ENCODE measurements around the gene GAB4.
A peak's percentile ranks its signal among the peaks of the same experiment; 100 is the strongest.
"Not testable (repeated sequence)": the region's sequence is repeated elsewhere in the genome, so short reads cannot be mapped to it uniquely, and the experiment has no call there.

GAB4 gene
- 0 to 1.8 (median 0) reads per million in 17 experiments for total RNA-seq

GRCh38 chr22:17007852-17008731, at the start of gene GAB4:
Gene GAB4 (minus strand): TSS chr22:17008222. CDS start chr22:17008114, 108 bp downstream.
- DNase-seq, result no peak

GRCh38 chr22:17056807-17057206, 48.8 kb upstream of the GAB4 start:
- DNase-seq, result no peak

GRCh38 chr22:17056058-17056457, 48.0 kb upstream of the GAB4 start:
- DNase-seq, result no peak

DNA sequence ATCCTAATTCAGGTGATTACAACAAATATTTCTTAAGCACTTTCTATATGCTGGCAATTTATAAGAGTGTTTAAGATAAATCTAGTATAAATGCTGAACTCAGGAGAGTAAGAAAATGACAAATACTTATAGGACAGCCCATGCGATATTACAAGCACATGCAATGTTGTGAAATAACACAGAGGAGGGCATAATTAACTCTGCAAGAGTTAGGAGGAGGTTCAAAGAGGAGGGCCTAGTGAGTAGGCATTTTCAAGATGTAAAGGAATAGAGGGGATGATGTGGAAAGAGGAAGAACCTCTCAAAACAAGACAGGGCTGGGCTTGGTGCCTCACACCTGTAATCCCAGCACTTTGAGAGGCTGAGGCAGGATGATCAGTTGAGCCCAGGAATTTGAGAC, 39.6 kb upstream of the GAB4 start:
- peak in 2 of 4 experiments; percentile 51 to 63 for DNase-seq

- DNase-seq, result peak; percentile 16 to 64 (median 46)
Observed at GRCh38 chr22:17046566-17047348, 38.7 kb upstream of the GAB4 start.

DNA sequence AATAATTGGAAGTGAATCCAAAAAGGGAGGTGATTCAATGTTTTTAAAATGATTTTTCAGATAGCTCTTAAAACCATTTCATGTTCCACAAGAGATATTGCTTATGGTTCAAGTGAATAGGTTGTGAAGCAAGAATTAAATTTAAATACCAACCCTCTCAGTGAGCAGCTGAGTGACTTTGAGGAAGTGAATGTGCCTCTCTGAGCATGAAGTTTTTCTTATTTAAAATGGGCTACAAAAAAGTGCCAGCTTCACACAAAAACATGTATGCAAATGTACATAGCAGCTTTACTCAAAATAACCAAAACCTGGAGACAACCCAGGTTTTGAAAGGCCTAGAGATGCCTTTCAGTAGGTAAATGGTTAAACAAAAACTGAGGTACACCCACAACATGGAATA, 35.5 kb upstream of the GAB4 start:
- DNase-seq, result peak in 1 of 4 experiments; percentile 13

- DNase-seq, result not testable (repeated sequence)
Observed at GRCh38 chr22:17036842-17037711, 29.1 kb upstream of the GAB4 start.

GRCh38 chr22:17035976-17036841, 28.2 kb upstream of the GAB4 start:
- DNase-seq, result not testable (repeated sequence)

- DNase-seq, result no peak
Observed at GRCh38 chr22:17035246-17035645, 27.2 kb upstream of the GAB4 start.

DNA sequence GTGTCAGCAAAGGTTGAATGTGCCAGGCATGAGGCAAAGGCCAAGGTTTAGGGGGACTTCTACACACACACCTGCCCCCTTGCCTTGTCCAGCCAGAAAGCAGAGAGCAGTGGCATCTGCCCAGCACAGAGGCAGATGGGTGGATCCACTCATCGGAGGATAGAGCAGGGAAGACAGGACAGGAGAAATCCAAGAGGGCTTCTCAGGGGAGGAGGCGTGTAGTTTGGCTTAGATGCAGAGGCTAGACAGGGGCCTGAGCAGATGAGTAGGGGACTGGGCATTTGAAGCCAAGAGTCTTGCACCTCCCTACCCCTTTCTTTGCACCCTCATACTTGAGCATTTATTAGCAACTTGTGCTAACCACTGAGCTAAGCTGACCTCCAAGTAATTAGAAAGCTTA, 26.5 kb upstream of the GAB4 start:
- not testable (repeated sequence) for DNase-seq

GRCh38 chr22:17032277-17032676, 24.3 kb upstream of the GAB4 start:
- DNase-seq, result not testable (repeated sequence)

- DNase-seq, result not testable (repeated sequence)
Observed at GRCh38 chr22:17024380-17024779, 16.4 kb upstream of the GAB4 start.

GRCh38 chr22:17015552-17015951, 7.5 kb upstream of the GAB4 start:
- not testable (repeated sequence) for DNase-seq

GRCh38 chr22:17014101-17014440, 6.0 kb upstream of the GAB4 start:
- DNase-seq, result not testable (repeated sequence)

- DNase-seq, result no peak
Observed at GRCh38 chr22:17013396-17014100, 5.5 kb upstream of the GAB4 start.

GRCh38 chr22:17012267-17012666, 4.2 kb upstream of the GAB4 start:
- no peak for DNase-seq

- DNase-seq, result no peak
Observed at GRCh38 chr22:17009640-17010291, 1.7 kb upstream of the GAB4 start.

DNA sequence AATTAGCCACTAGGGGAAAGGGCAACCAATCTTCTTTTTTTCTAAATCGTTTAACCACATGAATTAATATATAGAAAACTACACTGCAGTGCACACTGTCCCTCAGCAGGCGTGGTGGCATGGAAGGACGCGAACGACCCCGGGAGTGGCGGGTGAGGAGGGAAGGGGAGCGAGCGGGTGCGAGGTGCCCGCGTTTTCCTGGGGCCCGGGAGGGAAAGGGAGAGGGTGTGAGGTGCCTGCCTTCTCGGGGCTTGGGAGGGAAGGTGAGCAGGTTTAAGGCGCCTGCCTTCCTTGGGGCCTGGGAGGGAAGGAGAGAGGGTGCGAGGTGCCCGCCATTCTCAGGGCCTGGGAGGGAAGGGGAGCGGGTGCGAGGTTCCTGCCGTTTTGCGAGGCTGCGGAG, 765 bp downstream of the GAB4 start:
- DNase-seq, result no peak

DNA sequence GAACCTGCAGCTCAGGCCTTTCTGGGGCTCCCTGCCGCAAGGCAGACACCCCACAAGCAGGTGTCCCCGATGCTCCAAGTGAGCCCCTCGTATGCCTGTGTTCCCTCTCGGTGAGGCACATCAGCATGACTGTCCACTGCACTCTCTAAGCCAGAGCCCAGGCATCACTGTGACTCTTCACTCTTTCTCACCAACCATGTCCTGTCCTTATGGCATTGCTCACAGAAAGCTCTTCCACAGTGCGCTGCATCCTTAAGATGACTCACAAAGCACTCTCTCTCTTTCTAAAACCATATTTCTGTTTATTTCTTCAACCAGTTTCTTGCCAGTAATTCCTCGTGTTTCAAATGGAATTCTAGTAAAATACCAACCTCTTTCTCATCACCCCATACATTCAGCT, 18.1 kb downstream of the GAB4 start:
- no peak for DNase-seq

GRCh38 chr22:16988257-16988656, 19.8 kb downstream of the GAB4 start:
- no peak for DNase-seq

All from suppressor macrophage (primary cell).